Measurements from ENCODE around the gene ZNF117. TPM values are rescaled to one million over a fixed set of nuclear protein-coding genes. Genes with fewer than 3 reads are reported as not detected.

ZNF117 gene
- total RNA-seq, 1 donor from 2014 or later: 6.4 TPM

DNA sequence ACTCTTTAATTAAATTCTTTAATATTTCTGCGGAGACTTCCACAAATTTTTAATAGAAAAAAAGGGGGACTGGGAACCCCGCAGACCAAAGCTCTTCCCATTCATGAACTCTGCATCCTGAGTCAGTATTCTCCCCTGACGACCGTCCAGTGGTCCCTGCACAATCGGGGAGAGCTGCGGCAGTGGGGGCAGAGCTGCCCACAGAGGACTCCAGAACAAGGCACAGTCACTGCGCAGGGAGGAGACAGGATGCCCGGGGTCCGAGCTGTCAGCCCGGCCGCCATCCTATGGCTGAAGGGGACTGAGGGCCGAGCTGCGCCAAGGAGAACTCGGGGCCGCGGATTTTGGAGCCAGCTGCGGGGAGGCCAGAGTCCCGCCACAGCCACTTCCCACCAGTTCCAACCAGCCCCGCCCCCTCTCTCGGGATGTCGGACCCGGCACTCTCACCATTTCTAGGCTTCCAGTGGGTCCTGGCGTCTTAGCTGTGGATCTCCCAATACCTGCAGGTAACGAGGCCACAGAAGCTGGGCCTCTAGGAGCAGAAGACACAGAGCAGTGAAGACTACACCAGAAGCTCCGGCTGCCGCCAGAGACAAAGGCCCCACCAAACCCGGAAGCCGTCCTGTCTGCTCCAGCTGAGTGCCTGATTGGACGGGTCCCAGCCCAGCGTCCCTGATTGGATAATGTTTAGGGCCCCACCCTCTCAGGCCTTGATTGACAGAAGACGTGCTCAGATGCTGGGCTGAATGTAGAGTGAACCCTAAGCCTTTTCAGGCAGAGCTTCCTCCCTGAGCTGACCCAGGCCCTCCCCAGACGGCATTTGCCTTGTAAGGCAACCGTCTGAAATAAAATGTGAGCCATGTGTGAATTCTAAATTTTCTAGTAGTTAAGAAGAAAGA lies 15.5 kb upstream of the ZNF117 start, which contains the start of gene ERV3-1:
Gene ERV3-1 (minus strand): TSS at position 594 of the 899 bp plus-strand sequence. CDS start 13,661 bp downstream, outside the sequence.
- Histone ChIP-seq H3K4me3 (ENCODE audit: low read depth, low read length) (peak within 1 kb of the TSS; percentile 91), H3K36me3 (ENCODE audit: control insufficient read depth, insufficient read depth, low read length) (no peaks in the 10 kb centered on the region), H3K27me3 (ENCODE audit: control insufficient read depth, insufficient read depth, low read length) (no peaks in the 10 kb centered on the region)
- DNase-seq (ENCODE audit: low read depth): peak; percentile 82
- TF ChIP-seq, protein P1, sequence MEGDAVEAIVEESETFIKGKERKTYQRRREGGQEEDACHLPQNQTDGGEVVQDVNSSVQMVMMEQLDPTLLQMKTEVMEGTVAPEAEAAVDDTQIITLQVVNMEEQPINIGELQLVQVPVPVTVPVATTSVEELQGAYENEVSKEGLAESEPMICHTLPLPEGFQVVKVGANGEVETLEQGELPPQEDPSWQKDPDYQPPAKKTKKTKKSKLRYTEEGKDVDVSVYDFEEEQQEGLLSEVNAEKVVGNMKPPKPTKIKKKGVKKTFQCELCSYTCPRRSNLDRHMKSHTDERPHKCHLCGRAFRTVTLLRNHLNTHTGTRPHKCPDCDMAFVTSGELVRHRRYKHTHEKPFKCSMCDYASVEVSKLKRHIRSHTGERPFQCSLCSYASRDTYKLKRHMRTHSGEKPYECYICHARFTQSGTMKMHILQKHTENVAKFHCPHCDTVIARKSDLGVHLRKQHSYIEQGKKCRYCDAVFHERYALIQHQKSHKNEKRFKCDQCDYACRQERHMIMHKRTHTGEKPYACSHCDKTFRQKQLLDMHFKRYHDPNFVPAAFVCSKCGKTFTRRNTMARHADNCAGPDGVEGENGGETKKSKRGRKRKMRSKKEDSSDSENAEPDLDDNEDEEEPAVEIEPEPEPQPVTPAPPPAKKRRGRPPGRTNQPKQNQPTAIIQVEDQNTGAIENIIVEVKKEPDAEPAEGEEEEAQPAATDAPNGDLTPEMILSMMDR (IDR thresholded peaks at IDR 0.05; ENCODE audit: insufficient read depth, low read length, poor library complexity, severe bottlenecking): no peak

- no peaks in the 10 kb centered on the region for H3K36me3 ChIP-seq (ENCODE audit: control insufficient read depth, insufficient read depth, low read length)
- H3K4me3 ChIP-seq (ENCODE audit: low read depth, low read length): no peak overlapping the region
- no peaks in the 10 kb centered on the region for H3K27me3 ChIP-seq (ENCODE audit: control insufficient read depth, insufficient read depth, low read length)
- DNase-seq (ENCODE audit: low read depth): no peak
- TF ChIP-seq, protein P1 (IDR thresholded peaks at IDR 0.05; ENCODE audit: insufficient read depth, low read length, poor library complexity, severe bottlenecking): no peak
Measured at GRCh38 chr7:65004575-65004974, 13.7 kb upstream of the ZNF117 start.

DNA sequence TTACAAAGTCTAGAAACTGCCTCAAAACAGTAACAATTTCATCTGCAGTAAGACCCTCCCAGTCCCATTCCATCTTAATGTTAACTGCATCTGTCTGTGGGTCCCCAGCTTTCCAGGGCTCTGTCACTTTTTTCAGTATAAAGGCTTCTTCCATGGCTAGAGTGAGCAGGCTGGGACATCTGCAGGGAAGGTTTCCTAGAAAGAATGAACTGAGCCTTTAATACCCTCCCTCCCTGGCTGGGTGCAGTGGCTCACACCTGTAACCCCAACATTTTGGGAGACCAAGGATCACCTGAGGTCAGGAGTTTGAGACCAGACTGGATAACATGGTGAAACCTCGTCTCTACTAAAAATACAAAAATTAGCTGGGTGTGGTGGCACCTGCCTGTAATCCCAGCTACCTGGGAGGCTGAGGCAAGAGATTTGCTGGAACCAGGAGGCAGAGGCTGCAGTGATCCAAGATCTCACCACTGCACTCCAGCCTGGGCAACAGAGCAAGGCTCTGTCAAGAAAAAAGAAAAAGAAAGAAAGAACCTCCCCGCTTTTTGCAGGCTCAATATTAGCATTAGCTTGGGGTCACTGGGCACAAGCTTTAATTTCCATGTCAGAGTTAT lies 12.2 kb upstream of the ZNF117 start:
- no peak overlapping the region for H3K4me3 ChIP-seq (ENCODE audit: low read depth, low read length)
- TF ChIP-seq, protein P1 (IDR thresholded peaks at IDR 0.05; ENCODE audit: insufficient read depth, low read length, poor library complexity, severe bottlenecking): no peak
- DNase-seq (ENCODE audit: low read depth): no peak
- H3K27me3 ChIP-seq (ENCODE audit: control insufficient read depth, insufficient read depth, low read length): no peaks in the 10 kb centered on the region
- no peaks in the 10 kb centered on the region for H3K36me3 ChIP-seq (ENCODE audit: control insufficient read depth, insufficient read depth, low read length)

DNA sequence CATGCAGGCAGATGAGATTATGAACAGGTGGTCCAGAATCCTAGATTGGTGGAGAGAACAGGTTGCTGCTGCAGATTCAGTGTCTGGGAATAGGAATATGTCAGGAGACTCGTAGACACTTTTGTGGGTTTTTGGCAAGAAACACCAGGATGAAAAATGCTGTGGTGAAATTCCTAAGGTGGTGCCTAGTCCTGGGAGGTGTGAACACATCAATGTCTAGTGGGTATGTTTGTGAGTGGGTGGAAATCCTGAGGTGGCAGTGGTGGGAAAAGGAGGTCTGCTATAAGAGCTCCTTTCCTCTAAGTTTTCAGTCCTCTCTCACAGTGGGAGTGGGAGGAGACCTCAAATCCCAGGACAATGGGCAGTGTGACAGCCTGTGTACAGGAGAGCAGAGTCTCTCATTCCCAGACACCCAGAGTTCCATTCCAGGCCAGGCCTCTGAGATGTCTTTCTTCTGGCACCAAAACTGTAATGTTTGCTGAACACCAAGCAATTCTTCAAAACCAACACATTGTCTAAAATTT lies 10.5 kb upstream of the ZNF117 start:
- Histone ChIP-seq H3K4me3 (ENCODE audit: low read depth, low read length) (no peak overlapping the region), H3K36me3 (ENCODE audit: control insufficient read depth, insufficient read depth, low read length) (no peaks in the 10 kb centered on the region), H3K27me3 (ENCODE audit: control insufficient read depth, insufficient read depth, low read length) (no peaks in the 10 kb centered on the region)
- TF ChIP-seq, protein P1 (IDR thresholded peaks at IDR 0.05; ENCODE audit: insufficient read depth, low read length, poor library complexity, severe bottlenecking): no peak
- no peak for DNase-seq (ENCODE audit: low read depth)

- no peaks in the 10 kb centered on the region for H3K36me3 ChIP-seq (ENCODE audit: control insufficient read depth, insufficient read depth, low read length)
- no peaks in the 10 kb centered on the region for H3K27me3 ChIP-seq (ENCODE audit: control insufficient read depth, insufficient read depth, low read length)
- H3K4me3 ChIP-seq (ENCODE audit: low read depth, low read length): no peak overlapping the region
- TF ChIP-seq, protein P1 (IDR thresholded peaks at IDR 0.05; ENCODE audit: insufficient read depth, low read length, poor library complexity, severe bottlenecking): no peak
- DNase-seq (ENCODE audit: low read depth): no peak
Measured at GRCh38 chr7:64999165-65000004, 8.5 kb upstream of the ZNF117 start.

Data from kidney epithelial cell (primary cell).